ENCODE data around the gene ANXA4. TPM values are rescaled to one million over a fixed set of nuclear protein-coding genes. Genes with fewer than 3 reads are reported as not detected.

Gene ANXA4
- total RNA-seq, 1 donor from 2014 or later: 73.6 TPM

DNA sequence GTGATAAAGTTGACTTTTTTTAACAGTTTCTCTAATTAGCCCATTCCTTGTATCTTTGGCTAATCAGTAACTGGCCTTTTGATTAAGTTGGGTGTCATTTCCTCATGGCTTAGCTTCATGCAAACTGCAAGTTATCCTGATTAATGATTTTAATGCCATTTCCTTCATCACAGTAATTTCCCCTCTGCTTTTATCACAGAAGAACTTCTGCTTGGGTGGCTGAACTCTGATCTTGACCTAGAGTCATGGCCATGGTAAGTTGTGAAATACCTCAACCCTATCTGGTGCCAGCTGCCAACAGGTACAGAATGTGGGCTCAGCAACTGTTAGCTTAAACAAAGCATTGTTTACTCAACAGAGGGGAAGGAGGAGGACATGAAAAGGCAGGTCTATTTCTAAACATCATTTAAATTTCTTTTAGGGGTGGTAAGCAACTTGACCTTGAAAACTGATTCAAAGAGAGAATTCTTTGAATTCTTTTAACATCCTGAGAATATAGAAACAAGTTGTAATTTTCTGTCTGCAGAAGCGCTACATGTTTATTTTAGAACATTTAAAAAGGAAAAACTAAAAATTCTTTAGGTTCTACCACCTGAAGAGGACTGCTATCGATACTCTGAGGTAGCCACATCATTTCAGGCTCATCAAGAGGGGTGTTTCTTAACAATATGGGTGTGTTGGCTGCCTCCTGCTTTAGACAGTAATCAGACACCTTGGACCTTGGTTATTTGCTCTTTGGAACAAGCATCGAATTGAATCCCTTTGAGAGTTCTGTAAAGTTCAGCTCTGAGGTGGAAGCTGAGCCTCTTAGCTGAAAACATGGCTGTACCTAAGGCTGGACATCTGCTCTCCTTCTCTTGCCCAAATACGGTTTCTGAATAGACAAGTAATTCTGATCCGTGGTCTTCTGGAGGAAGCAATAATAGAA, 39.7 kb downstream of the ANXA4 start:
- no peak for DNase-seq (ENCODE audit: low read depth)
- TF ChIP-seq, protein P1, sequence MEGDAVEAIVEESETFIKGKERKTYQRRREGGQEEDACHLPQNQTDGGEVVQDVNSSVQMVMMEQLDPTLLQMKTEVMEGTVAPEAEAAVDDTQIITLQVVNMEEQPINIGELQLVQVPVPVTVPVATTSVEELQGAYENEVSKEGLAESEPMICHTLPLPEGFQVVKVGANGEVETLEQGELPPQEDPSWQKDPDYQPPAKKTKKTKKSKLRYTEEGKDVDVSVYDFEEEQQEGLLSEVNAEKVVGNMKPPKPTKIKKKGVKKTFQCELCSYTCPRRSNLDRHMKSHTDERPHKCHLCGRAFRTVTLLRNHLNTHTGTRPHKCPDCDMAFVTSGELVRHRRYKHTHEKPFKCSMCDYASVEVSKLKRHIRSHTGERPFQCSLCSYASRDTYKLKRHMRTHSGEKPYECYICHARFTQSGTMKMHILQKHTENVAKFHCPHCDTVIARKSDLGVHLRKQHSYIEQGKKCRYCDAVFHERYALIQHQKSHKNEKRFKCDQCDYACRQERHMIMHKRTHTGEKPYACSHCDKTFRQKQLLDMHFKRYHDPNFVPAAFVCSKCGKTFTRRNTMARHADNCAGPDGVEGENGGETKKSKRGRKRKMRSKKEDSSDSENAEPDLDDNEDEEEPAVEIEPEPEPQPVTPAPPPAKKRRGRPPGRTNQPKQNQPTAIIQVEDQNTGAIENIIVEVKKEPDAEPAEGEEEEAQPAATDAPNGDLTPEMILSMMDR (IDR thresholded peaks at IDR 0.05; ENCODE audit: insufficient read depth, low read length, poor library complexity, severe bottlenecking): no peak
- Histone ChIP-seq H3K27me3 (ENCODE audit: control insufficient read depth, insufficient read depth, low read length) (no peaks in the 10 kb centered on the region), H3K36me3 (ENCODE audit: control insufficient read depth, insufficient read depth, low read length) (no peaks in the 10 kb centered on the region), H3K4me3 (ENCODE audit: low read depth, low read length) (no peak overlapping the region)

DNA sequence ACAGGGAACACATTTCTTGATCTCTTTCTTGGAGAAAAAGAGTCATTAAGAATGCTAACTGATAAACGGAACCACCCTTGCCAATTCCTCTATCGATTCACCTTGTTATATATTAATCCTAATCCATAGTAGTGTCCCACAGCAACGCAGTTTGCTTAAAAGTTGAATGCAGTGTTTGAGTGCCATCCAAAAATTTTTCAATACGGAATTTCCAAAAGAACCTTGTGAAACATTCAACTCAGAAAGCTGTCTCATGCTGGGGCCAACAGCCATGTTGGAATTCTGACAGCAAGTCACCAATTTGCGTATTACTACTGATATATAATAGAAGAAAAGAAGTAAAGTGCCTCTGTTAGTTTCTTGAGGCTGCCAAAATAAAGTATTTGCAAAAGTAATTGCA, 42.3 kb downstream of the ANXA4 start:
- H3K36me3 ChIP-seq (ENCODE audit: control insufficient read depth, insufficient read depth, low read length): peaks cover 3% of the 10 kb centered on the region
- TF ChIP-seq, protein P1 (IDR thresholded peaks at IDR 0.05; ENCODE audit: insufficient read depth, low read length, poor library complexity, severe bottlenecking): no peak
- H3K27me3 ChIP-seq (ENCODE audit: control insufficient read depth, insufficient read depth, low read length): no peaks in the 10 kb centered on the region
- no peak for DNase-seq (ENCODE audit: low read depth)
- no peak overlapping the region for H3K4me3 ChIP-seq (ENCODE audit: low read depth, low read length)

DNA sequence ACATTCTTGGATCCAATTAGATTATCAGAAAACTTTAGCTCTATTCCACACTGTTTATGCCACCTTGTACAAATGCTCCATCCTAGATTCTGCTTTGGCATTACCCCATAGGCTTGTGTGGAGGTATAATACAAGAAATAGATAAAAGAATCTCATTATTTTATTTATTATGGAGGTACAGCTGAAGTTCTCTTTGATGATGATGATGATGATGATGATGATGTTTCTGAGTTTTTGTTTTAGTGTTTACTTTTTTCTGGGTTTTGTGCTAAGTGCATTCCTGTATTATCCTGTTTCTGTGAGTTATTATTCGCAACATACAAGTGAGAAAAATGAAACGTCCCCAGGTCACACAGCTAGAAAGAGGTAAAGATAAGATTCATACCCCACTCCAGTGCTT, 43.4 kb downstream of the ANXA4 start:
- Histone ChIP-seq H3K4me3 (ENCODE audit: low read depth, low read length) (no peak overlapping the region), H3K36me3 (ENCODE audit: control insufficient read depth, insufficient read depth, low read length) (peaks cover 3% of the 10 kb centered on the region), H3K27me3 (ENCODE audit: control insufficient read depth, insufficient read depth, low read length) (no peaks in the 10 kb centered on the region)
- TF ChIP-seq, protein P1 (IDR thresholded peaks at IDR 0.05; ENCODE audit: insufficient read depth, low read length, poor library complexity, severe bottlenecking): no peak
- DNase-seq (ENCODE audit: low read depth): no peak

DNA sequence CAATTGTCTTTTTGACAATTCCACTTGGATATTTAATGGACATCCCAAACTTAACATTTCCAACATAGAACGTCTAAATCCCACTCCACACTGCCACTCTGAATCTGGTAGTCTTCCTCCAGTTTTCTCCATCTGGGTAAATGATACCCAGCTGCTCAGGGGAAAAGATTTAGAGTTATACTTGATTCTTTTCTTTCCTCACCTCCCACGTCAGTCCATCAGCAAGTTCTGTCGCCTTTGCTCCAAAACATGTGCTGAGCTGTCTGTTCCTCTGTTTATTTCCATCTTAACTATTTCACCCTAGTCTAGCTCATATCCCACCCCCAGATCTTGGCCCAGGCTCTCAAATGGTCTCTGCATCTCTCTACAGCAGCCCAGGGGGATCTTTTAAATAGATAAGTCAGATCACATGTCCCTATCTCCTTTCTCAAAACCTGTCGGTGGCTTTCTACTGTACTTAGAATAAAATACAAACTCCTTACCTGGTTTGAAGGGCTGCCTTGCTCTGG, 44.2 kb downstream of the ANXA4 start:
- peaks cover 3% of the 10 kb centered on the region for H3K36me3 ChIP-seq (ENCODE audit: control insufficient read depth, insufficient read depth, low read length)
- TF ChIP-seq, protein P1 (IDR thresholded peaks at IDR 0.05; ENCODE audit: insufficient read depth, low read length, poor library complexity, severe bottlenecking): no peak

DNA sequence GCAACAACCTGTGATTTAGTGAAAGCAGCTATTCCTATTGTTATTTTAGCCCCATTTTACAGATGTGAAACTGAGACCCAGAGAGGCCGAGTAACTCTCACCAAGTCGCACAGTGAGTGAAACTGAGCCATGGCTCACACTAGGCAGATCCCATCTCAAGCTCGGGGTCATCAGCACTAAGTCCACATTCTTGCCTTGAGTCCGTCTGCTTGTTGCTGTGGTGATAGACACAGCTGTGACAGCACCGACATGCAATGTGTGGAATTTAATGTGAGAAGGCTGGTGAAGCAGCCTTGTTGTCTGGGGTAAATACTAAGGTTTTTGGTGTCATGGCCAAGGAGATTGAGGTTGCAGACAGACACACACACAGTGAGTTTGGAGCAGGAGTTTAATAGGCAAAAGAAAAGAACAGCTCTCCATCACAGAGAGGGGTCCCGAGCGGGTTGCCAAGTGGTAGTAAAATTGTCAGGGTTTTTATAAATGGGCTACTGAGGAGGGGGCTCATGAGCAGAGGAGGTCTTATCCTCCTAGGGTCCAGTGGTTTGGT, 47.3 kb downstream of the ANXA4 start:
- Histone ChIP-seq H3K4me3 (ENCODE audit: low read depth, low read length) (no peak overlapping the region), H3K36me3 (ENCODE audit: control insufficient read depth, insufficient read depth, low read length) (peaks cover 3% of the 10 kb centered on the region), H3K27me3 (ENCODE audit: control insufficient read depth, insufficient read depth, low read length) (no peaks in the 10 kb centered on the region)
- peak; percentile 93 for DNase-seq (ENCODE audit: low read depth)
- TF ChIP-seq, protein P1 (IDR thresholded peaks at IDR 0.05; ENCODE audit: insufficient read depth, low read length, poor library complexity, severe bottlenecking): no peak

More for the DNA sequence above, 44.2 kb downstream of the ANXA4 start:
- H3K27me3 ChIP-seq (ENCODE audit: control insufficient read depth, insufficient read depth, low read length): no peaks in the 10 kb centered on the region
- DNase-seq (ENCODE audit: low read depth): no peak
- H3K4me3 ChIP-seq (ENCODE audit: low read depth, low read length): no peak overlapping the region

Data from kidney epithelial cell (primary cell).